ENCODE results near the gene MKS1.

- TF ChIP-seq CTCF (IDR thresholded peaks at IDR 0.05) (no peak), POLR2A (IDR thresholded peaks at IDR 0.05) (no peak)
Observed at GRCh38 chr17:58219789-58220183, 731 bp upstream of the MKS1 start.

Data from upper lobe of left lung (tissue), 4 donors.